ENCODE measurements around the gene GRIA4. TPM values are rescaled to one million over a fixed set of nuclear protein-coding genes. Genes with fewer than 3 reads are reported as not detected.

The GRIA4 gene
- total RNA-seq, 4 donors from 2014 or later = not detected

DNA sequence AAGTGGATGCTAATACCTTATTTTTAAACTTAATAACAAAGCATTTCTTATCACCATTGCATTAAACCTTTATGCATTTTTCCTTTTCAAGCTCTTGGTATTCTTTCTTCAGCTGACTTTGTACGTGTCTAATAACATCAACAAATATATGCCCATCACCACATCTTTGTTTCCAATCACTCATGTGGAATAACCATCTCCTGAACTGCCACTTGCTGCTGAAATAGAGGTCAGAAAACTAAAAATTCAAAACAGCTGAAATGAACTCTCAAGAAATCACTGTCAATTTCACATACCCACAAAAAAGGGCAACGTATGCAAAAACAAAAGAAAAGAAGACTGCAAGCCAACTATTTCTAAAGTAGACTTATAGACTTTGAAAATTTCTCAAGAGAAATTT, 404.7 kb downstream of the GRIA4 start:
- Histone ChIP-seq H3K9me3 (no peaks in the 10 kb centered on the region), H3K27ac (no peak overlapping the region), H3K4me1 (peaks cover 0 to 37% (median 0%) of the 10 kb centered on the region in 4 donors), H3K36me3 (peaks cover 0 to 20% (median 4%) of the 10 kb centered on the region in 3 donors), H3K27me3 (no peaks in the 10 kb centered on the region), H3K4me3 (no peak overlapping the region)
- WGBS, 2 donors = 56 to 62% methylated on average over 2 of the region's 2 CpGs
- no peak for DNase-seq (ENCODE audit: low spot score in 2 of 2)
- no peak for TF ChIP-seq EP300 (IDR thresholded peaks at IDR 0.05)
- TF ChIP-seq POLR2A (IDR thresholded peaks at IDR 0.05) = no peak
- TF ChIP-seq, protein P1, sequence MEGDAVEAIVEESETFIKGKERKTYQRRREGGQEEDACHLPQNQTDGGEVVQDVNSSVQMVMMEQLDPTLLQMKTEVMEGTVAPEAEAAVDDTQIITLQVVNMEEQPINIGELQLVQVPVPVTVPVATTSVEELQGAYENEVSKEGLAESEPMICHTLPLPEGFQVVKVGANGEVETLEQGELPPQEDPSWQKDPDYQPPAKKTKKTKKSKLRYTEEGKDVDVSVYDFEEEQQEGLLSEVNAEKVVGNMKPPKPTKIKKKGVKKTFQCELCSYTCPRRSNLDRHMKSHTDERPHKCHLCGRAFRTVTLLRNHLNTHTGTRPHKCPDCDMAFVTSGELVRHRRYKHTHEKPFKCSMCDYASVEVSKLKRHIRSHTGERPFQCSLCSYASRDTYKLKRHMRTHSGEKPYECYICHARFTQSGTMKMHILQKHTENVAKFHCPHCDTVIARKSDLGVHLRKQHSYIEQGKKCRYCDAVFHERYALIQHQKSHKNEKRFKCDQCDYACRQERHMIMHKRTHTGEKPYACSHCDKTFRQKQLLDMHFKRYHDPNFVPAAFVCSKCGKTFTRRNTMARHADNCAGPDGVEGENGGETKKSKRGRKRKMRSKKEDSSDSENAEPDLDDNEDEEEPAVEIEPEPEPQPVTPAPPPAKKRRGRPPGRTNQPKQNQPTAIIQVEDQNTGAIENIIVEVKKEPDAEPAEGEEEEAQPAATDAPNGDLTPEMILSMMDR (IDR thresholded peaks at IDR 0.05) = no peak

- H3K4me1 ChIP-seq = peaks cover 0 to 42% (median 0%) of the 10 kb centered on the region in 4 donors
- WGBS, 2 donors = 63 to 74% methylated on average over 2 of the region's 2 CpGs
- H3K9me3 ChIP-seq = no peaks in the 10 kb centered on the region
- H3K27me3 ChIP-seq = no peaks in the 10 kb centered on the region
- peaks cover 0 to 16% (median 0%) of the 10 kb centered on the region in 3 donors for H3K36me3 ChIP-seq
- TF ChIP-seq, protein P1 (IDR thresholded peaks at IDR 0.05) = no peak
- TF ChIP-seq POLR2A (IDR thresholded peaks at IDR 0.05) = no peak
- TF ChIP-seq EP300 (IDR thresholded peaks at IDR 0.05) = no peak
- H3K27ac ChIP-seq = no peak overlapping the region
- no peak overlapping the region for H3K4me3 ChIP-seq
- DNase-seq (ENCODE audit: low spot score in 2 of 2) = no peak
These were observed 405.2 kb downstream of the GRIA4 start for GRCh38 chr11:106015066-106015465.

- DNase-seq (ENCODE audit: low spot score in 2 of 2) = no peak
- Histone ChIP-seq H3K27ac (no peak overlapping the region), H3K36me3 (peaks cover 0 to 8% (median 0%) of the 10 kb centered on the region in 3 donors), H3K9me3 (no peaks in the 10 kb centered on the region), H3K4me1 (peaks cover 0 to 53% (median 4%) of the 10 kb centered on the region in 4 donors), H3K4me3 (no peak overlapping the region), H3K27me3 (no peaks in the 10 kb centered on the region)
- WGBS, 2 donors = 93 to 94% methylated on average over 2 of the region's 2 CpGs
- TF ChIP-seq, protein P1 (IDR thresholded peaks at IDR 0.05) = no peak
- TF ChIP-seq EP300 (IDR thresholded peaks at IDR 0.05) (no peak), POLR2A (IDR thresholded peaks at IDR 0.05) (no peak)
These were observed 407.2 kb downstream of the GRIA4 start for GRCh38 chr11:106017093-106017492.

DNA sequence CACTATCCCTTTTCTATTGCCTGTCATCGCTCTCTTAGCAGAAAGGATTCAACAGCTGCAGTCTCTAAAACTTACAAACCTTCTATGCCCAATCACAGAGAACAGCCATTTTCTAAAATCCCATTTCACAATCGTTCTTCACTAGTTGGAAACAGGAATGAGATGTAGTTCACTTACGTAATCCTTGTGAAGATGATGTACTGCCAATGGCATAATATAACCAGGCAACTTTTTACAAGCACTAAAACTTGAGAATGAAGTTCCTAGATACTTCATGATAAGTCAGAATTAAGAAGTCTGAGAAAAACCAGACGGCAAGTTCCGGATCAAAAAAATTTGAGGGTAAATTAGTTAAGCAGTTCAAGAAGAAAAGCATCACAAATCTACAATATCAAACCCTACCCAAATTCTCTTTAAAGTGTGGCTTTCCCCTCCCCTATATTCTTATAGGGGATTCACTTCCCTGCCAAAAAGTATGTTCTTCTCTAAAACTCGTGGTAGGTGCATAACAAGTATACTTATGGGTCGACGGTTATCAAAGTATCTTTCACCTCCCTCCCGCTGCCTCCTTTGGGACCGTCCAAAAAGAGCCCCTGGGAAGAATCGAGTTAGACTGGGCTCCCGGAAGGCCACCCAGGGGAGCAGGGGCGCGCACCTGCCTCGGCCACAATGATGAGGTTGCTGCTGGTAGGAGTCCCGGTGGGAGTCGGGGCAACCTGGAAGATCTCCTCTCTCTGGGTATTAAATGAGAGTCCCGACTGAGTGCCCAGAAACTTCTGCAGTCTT, 411.5 kb downstream of the GRIA4 start:
- DNase-seq (ENCODE audit: low spot score in 2 of 2) = no peak
- Histone ChIP-seq H3K27me3 (no peaks in the 10 kb centered on the region), H3K4me1 (peaks cover 0 to 42% (median 5%) of the 10 kb centered on the region in 4 donors), H3K9me3 (no peaks in the 10 kb centered on the region), H3K27ac (peak overlapping the region; percentile 28 to 84 (median 66)), H3K4me3 (peak overlapping the region; percentile 68 to 92 (median 86)), H3K36me3 (no peaks in the 10 kb centered on the region)
- TF ChIP-seq EP300 (IDR thresholded peaks at IDR 0.05) (no peak), POLR2A (IDR thresholded peaks at IDR 0.05) (no peak)
- TF ChIP-seq, protein P1 (IDR thresholded peaks at IDR 0.05) = no peak
- 18 to 22% methylated on average over 15 to 18 of the region's 18 CpGs for WGBS, 2 donors
